Rectal smooth muscle tissue (tissue), 1 donor: ENCODE data around the gene SLU7.

Experiments used
- H3K27ac ChIP-seq: one replicate; pipeline ENCODE4 v1.7.0; 2013; ENCODE audit warnings: low read depth, low read length, inconsistent platforms
- H3K27me3 ChIP-seq: one replicate; pipeline ENCODE4 v1.7.0; 2013; ENCODE audit warnings: low read length; ENCODE audit not compliant: control insufficient read depth, insufficient read depth
- H3K36me3 ChIP-seq: one replicate; pipeline ENCODE4 v1.7.0; 2013; ENCODE audit warnings: low read length; ENCODE audit not compliant: control insufficient read depth, insufficient read depth
- H3K4me1 ChIP-seq: one replicate; pipeline ENCODE4 v1.7.0; 2013; ENCODE audit warnings: low read length; ENCODE audit not compliant: control insufficient read depth, insufficient read depth
- H3K4me3 ChIP-seq: one replicate; pipeline ENCODE4 v1.7.0; 2013; ENCODE audit warnings: low read length
- H3K9ac ChIP-seq: one replicate; pipeline ENCODE4 v1.7.0; 2013; ENCODE audit warnings: low read length

Gene SLU7

DNA sequence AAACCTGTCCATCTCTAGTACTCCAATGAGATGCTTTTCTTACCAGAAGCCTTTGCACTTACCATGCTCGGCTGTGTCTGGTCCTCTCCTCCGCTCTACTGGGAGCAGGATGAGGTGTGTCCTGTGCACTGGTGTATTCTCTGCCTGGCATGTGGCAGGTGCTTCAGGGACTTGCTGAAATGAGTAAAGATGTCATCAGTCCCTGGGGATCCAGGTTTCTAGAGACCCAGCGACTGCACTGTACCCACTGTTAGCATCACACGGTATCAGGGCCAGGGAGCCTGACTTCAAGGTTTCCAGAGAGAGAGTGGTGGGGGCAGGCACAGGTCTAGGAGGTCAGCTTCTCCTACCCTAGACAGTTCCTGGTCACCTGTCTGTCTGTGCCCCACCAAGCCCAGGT, 13.3 kb upstream of the SLU7 start:
- no peak overlapping the region for H3K4me3 ChIP-seq
- no peaks in the 10 kb centered on the region for H3K4me1 ChIP-seq
- H3K36me3 ChIP-seq: no peaks in the 10 kb centered on the region
- H3K9ac ChIP-seq: no peak overlapping the region
- H3K27ac ChIP-seq: no peak overlapping the region
- no peaks in the 10 kb centered on the region for H3K27me3 ChIP-seq

DNA sequence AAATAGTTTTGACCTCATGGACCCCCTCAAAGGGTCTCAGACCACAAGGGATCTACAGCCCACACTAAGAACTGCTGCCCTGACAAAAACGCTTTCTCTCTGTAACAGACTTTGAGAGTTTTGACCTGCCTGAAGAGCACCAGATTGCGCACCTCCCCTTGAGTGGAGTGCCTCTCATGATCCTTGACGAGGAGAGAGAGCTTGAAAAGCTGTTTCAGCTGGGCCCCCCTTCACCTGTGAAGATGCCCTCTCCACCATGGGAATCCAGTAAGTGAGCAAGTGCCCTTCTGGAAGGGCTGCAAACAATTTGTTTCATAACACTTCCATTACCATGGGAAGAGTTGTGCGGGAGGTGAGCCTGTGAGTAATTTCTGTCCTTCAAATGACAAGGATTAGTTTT, 8.7 kb upstream of the SLU7 start:
- no peaks in the 10 kb centered on the region for H3K27me3 ChIP-seq
- H3K27ac ChIP-seq: no peak overlapping the region
- H3K36me3 ChIP-seq: no peaks in the 10 kb centered on the region
- no peak overlapping the region for H3K9ac ChIP-seq
- H3K4me1 ChIP-seq: no peaks in the 10 kb centered on the region
- H3K4me3 ChIP-seq: no peak overlapping the region

DNA sequence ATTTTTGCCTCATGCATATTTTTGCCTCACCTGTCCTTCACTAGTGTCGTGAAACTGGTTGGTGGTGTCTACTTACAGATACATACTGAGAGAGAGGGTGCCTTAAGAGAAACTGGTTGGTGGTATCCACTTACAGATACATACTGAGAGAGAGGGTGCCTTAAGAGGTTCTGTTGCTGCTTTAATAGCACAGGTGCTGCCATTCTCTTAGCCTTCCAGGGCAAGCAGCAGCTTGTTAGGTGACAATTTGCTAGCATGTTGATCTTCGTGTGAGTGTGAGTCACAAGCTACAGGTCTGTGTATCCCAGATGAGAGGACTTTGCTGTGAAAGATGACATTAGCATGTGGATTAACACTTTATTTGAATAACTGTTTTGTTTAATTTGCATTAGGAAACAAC, 4.2 kb upstream of the SLU7 start:
- Histone ChIP-seq H3K36me3 (no peaks in the 10 kb centered on the region), H3K27me3 (no peaks in the 10 kb centered on the region), H3K4me1 (peaks cover under 1% of the 10 kb centered on the region), H3K9ac (no peak overlapping the region), H3K27ac (no peak overlapping the region), H3K4me3 (no peak overlapping the region)

DNA sequence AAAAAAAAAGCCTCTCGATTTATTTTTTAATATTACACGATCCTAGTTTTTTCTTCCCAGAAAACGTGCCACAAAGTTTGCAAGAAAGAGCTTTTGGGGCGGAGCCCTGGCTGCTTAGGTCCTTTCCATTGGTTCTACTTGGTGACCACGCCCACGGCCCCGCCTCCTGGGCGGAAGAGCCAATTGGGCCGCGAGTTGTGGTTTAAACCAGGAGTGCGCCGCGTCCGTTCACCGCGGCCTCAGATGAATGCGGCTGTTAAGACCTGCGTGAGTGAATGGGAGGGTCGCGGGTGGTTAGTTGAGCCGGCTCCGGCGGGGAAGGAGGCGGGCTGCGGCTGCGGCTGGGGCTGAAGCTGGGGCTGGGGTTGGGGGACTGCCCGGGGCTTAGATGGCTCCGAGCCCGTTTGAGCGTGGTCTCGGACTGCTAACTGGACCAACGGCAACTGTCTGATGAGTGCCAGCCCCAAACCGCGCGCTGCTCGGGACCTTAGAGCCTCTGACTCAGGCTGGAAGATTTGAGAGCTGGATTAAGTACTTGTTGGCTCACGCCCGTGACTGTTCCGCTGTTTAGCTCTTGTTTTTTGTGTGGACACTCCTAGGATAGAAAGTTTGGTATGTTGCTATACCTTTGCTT, 2.9 kb upstream of the SLU7 start, which contains the start of gene PTTG1:
TSS of gene PTTG1 (plus strand) at position 231 of the 634 bp plus-strand sequence. CDS start 458 bp downstream, outside the sequence.
- H3K27ac ChIP-seq: peak within 1 kb of the TSS; percentile 34

DNA sequence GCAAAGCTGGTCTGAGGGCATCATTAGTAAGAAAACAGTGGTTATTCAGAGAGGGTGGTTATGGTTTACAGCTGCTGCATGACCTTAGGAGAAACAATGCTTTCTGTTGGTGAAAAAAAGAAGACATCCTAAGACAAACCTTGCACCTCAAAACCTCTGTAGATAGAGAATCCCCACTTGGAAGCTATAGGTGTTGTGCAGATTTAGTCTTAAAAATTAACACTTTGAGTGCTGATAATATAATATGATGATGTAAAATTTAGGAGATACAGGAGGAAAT, 1.4 kb upstream of the SLU7 start:
- Histone ChIP-seq H3K36me3 (no peaks in the 10 kb centered on the region), H3K9ac (no peak overlapping the region), H3K27ac (no peak overlapping the region), H3K27me3 (no peaks in the 10 kb centered on the region), H3K4me3 (no peak overlapping the region), H3K4me1 (peaks cover 6% of the 10 kb centered on the region)

More for the DNA sequence above, 2.9 kb upstream of the SLU7 start, which contains the start of gene PTTG1:
- peaks cover 6% of the 10 kb centered on the region for H3K4me1 ChIP-seq
- peak within 1 kb of the TSS; percentile 75 for H3K4me3 ChIP-seq
- no peaks in the 10 kb centered on the region for H3K27me3 ChIP-seq
- peak within 1 kb of the TSS; percentile 32 for H3K9ac ChIP-seq
- H3K36me3 ChIP-seq: no peaks in the 10 kb centered on the region

DNA sequence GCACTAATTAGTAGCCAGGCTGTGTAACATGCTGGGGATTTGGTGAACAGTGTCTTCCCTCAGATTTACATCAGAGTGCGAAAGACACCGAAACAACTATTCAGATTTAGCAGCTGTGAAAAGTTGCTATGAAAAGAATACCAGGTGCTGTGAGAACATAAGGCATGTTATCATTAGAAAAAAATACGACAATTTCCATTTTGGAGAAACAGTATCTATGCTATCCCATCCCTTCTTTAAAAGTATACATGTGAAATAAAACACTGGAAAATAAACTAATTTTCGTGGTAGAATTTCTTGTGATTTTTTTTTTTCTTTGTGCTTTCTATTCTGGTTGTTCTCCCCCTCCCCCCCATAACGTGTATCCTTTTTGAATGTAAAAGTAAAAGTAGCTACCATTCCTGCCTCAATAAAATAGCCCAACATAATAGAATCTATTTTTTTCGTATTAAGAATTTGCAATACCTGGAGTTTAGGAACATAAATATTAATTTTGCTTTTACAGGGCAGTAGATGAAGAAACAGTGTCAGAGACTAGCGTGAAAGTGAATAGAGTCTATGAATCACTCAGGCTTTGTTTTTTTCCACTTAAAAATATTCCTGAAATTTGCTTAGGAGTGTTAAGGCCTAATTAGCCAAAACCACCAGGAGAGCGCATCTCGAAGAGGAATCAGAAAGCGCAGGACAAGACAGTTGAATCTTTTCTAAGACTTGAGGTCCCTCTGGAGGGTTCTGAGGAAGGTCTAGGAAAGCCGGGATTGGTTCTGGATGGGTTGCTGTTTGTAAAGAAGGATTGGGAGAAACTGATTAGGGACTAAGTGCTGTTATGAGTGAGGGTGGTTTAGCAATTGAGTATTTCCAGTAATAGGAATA, 813 bp upstream of the SLU7 start:
- Histone ChIP-seq H3K36me3 (no peaks in the 10 kb centered on the region), H3K27ac (peak overlapping the region; percentile 75), H3K4me3 (peak overlapping the region; percentile 98), H3K27me3 (no peaks in the 10 kb centered on the region), H3K4me1 (peaks cover 6% of the 10 kb centered on the region), H3K9ac (peak overlapping the region; percentile 16)

DNA sequence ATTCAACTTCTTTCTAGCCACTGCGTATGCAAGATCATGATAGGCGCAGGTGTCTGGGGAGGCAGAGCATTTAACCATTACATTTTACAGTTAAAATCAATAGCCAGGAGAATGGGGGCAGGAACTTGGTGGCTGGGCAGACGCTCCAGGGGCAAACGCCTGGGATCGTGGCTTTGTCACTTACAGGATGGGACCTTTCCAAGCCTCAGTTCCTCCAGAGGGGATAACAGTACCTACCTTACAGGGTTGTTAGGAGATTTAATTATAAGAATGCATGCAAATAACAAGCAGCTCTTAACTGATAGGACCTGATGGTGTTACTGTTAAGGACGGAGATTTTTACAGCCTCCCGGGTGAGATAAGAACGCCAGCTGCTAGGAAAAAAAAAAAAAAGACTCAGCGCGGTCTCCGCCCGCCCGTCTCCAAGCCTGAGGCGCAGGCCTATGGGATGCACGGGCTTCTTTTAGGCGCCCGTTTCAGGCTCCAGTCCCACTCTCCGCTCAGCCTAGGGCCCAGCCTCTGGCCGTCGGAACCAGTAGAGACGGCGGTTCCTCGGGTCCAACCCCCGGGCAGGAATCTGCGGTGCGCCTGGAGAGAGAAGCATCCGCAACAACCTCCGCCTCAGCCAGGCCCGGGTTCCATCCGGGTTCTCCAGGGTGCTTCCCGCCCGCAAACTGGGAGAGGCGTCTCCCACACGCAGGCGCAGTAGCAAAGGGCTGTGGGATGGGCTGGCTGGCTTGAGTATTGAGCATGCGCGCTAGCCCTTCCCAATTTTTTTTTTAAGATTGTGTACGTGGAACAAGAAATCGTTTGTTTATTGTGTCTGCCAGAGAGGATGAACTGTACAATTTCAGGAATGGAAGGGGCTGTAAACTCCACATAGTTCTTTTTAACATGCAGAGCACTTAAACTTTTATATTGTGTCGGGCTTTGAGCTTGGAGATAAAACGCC, 19.2 kb downstream of the SLU7 start, which contains the start of gene FAM200C:
TSS of gene FAM200C (minus strand) at position 653 of the 952 bp plus-strand sequence. CDS start 4,564 bp downstream, outside the sequence.
- Histone ChIP-seq H3K4me1 (no peaks in the 10 kb centered on the region), H3K36me3 (peaks cover 14% of the 10 kb centered on the region), H3K4me3 (peak within 1 kb of the TSS; percentile 88), H3K27me3 (no peaks in the 10 kb centered on the region), H3K9ac (peak within 1 kb of the TSS; percentile 92), H3K27ac (peak within 1 kb of the TSS; percentile 94)

DNA sequence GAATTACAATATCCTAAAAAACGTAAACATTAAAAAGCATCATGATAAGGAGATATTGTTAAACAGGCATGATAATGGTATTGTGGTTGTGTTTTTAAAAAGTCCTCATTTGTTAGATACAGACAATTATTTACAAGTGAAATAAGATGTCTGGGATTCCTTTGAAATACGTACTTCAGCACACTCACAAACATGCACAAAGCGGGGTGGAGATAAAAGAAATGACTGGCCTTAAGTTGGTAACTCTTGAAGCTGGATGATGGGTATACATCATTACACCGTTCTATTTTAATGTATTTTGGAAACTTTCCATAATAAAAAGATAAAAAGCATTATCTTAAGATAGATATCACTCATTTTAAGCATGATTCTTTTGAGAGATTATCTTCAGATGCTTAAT, 20.1 kb downstream of the SLU7 start:
- H3K9ac ChIP-seq: no peak overlapping the region
- peak overlapping the region; percentile 94 for H3K27ac ChIP-seq
- peak overlapping the region; percentile 88 for H3K4me3 ChIP-seq
- no peaks in the 10 kb centered on the region for H3K4me1 ChIP-seq
- H3K27me3 ChIP-seq: no peaks in the 10 kb centered on the region
- H3K36me3 ChIP-seq: peaks cover 10% of the 10 kb centered on the region

DNA sequence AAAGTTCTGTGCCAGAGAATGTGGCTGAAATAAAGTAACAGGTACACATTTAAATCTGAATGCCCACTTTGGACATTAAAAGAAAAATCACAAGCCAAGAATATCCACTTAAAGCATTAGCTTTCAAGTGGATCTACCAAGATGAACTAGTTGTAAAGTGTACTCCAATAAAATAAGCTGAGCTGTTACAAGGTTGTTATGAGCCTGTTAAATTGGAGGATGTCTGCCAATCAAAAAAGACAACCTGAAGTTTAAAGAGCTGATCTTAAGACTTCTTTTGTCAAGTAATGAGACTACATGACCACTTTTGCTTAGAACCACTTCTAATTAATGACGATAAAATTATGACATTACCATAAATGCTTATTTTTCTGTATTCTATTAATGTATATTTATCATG, 21.4 kb downstream of the SLU7 start:
- no peak overlapping the region for H3K9ac ChIP-seq
- peaks cover 4% of the 10 kb centered on the region for H3K36me3 ChIP-seq
- H3K27ac ChIP-seq: no peak overlapping the region
- no peaks in the 10 kb centered on the region for H3K27me3 ChIP-seq
- H3K4me3 ChIP-seq: no peak overlapping the region
- no peaks in the 10 kb centered on the region for H3K4me1 ChIP-seq

DNA sequence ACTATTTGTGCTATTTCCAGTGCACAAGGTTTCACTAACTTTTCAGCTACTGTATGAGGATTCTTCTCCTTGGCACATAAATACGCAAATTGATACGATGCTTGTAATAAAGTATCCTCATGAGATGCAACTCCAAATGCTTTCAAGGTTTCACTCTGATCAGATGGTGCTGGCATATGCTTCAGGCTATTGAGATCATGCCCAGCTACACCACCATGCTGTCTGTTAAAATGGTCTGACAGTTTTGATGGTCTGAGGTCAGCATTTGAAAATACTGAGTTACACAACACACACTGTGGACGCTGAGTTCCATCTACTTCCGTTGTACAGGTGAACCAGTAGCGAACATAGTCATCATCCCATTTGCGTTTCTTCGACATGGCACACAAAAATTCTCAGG, 23.8 kb downstream of the SLU7 start:
- Histone ChIP-seq H3K36me3 (peaks cover 4% of the 10 kb centered on the region), H3K9ac (no peak overlapping the region), H3K27ac (no peak overlapping the region), H3K27me3 (no peaks in the 10 kb centered on the region), H3K4me1 (no peaks in the 10 kb centered on the region), H3K4me3 (no peak overlapping the region)

DNA sequence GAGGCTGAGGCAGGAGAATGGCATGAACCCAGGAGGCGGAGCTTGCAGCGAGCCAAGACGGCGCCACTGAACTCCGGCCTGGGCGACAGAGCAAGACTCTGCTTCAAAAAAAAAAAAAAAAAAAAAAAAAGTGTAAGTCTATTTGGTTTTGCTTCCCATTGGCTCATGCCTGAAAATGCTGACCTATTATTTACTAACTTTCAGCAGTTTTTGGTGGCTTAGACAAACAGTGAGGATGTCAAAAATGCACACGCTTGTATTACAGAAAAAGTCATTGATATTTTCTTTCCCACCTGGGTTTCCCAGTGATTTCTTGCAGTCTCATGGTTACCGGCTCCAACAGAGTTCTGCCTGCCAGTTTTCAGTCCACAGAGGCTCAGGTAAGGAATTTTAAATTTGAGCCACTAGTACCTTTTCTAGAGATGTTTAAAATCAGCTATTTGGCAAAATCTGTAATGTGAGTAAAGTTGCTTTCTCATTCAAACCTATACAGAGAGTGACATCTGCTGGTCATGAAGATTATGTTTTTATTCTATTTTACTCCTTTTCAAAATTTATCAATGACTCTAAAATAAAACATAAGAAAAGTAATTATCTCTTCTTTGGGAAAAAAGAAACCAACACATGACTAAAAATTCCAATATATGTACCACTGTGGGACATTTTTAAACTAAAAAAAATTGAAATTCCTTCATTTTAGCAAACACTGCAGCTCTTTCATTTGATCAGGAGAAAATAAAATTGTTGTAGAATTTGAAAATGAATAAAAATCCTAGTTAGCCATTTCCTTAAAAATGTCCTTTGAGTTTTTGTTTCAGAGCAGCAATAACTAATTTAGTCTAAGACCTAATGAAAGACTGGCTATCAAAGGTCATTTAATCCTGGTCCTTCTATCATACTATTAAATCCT, 27.8 kb downstream of the SLU7 start:
- no peak overlapping the region for H3K4me3 ChIP-seq
- H3K9ac ChIP-seq: no peak overlapping the region
- H3K36me3 ChIP-seq: peaks cover 4% of the 10 kb centered on the region
- no peak overlapping the region for H3K27ac ChIP-seq
- H3K27me3 ChIP-seq: no peaks in the 10 kb centered on the region
- H3K4me1 ChIP-seq: no peaks in the 10 kb centered on the region
